GM12864 (cell line): Measurements from ENCODE around the gene CRTAP.
"Not testable (repeated sequence)": the region's sequence is repeated elsewhere in the genome, so short reads cannot be mapped to it uniquely, and the experiment has no call there.

Experiments
- DNase-seq: peaks from one replicate; pipeline ENCODE4 v3.0.0-alpha.2; 2011; ENCODE audit warnings: low read depth
- H3K4me3 ChIP-seq: 2 replicates; pipeline ENCODE4 v1.5.1; 2011; ENCODE audit warnings: mild to moderate bottlenecking, low read depth, low read length, control low read depth
- TF ChIP-seq, protein P1 (sequence below): IDR thresholded peaks from 2 replicates; pipeline ENCODE4 v1.5.1; 2011; ENCODE audit warnings: low read depth, mild to moderate bottlenecking, moderate library complexity, low read length, control low read depth, inconsistent platforms; ENCODE audit errors: missing control alignments

CRTAP gene

DNA sequence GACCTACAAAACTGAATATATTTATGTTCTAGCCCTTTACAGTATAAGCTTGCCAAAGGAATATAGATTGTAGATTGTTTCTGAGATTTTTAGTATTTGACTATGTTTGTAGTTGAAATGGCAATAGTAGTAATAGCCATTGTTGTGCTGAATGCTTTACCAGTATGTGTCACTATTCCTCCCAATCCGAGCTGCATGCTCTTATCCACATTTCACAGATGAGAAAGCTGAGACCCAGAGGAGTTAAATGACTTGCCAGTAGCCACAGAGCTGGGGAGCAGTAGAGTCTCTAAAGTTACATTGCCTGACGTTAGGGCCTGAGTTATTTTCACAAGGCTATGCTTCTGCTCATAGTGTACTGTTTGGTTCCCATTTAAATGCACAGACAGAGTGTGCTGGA is 13.6 kb upstream of the CRTAP start:
- no peak overlapping the region for H3K4me3 ChIP-seq
- no peak for DNase-seq
- TF ChIP-seq, protein P1, sequence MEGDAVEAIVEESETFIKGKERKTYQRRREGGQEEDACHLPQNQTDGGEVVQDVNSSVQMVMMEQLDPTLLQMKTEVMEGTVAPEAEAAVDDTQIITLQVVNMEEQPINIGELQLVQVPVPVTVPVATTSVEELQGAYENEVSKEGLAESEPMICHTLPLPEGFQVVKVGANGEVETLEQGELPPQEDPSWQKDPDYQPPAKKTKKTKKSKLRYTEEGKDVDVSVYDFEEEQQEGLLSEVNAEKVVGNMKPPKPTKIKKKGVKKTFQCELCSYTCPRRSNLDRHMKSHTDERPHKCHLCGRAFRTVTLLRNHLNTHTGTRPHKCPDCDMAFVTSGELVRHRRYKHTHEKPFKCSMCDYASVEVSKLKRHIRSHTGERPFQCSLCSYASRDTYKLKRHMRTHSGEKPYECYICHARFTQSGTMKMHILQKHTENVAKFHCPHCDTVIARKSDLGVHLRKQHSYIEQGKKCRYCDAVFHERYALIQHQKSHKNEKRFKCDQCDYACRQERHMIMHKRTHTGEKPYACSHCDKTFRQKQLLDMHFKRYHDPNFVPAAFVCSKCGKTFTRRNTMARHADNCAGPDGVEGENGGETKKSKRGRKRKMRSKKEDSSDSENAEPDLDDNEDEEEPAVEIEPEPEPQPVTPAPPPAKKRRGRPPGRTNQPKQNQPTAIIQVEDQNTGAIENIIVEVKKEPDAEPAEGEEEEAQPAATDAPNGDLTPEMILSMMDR = no peak

GRCh38 chr3:33103034-33103433 is 10.8 kb upstream of the CRTAP start:
- TF ChIP-seq, protein P1 = no peak
- H3K4me3 ChIP-seq = no peak overlapping the region
- no peak for DNase-seq

GRCh38 chr3:33103480-33103879 is 10.3 kb upstream of the CRTAP start:
- TF ChIP-seq, protein P1 = no peak
- H3K4me3 ChIP-seq = no peak overlapping the region
- no peak for DNase-seq

- DNase-seq = no peak
- H3K4me3 ChIP-seq = no peak overlapping the region
- TF ChIP-seq, protein P1 = no peak
Observed at GRCh38 chr3:33104803-33105202, 9.0 kb upstream of the CRTAP start.

DNA sequence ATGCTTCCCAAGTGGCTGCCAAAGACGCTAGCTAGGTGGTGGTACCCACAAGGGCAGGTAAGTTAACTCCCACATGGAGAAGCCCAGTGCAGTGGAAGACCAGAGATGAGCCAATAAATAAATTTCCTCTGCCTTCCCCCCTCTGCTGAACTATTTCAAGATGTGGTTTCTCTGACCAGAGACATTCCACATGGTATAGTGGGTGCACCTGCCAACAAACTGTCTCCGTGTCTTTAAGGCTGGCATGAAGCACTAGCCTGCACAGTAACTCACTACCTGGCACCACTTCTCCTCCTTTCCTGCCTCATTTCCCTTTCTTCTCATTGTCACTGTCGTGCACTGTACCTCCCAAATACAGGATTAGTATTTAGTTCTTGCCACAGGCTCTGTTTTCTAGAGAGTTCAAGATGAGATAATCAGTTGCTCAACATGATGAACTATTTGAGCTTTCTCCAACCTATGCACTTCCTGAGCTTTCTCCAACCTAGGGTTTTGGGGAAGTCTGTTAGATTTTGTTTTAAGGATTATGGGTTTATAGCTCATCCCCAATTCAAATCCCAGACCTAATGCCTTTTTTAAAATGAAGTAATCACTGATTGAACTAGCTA is 8.4 kb upstream of the CRTAP start:
- DNase-seq = no peak
- TF ChIP-seq, protein P1 = no peak
- H3K4me3 ChIP-seq = no peak overlapping the region

- H3K4me3 ChIP-seq, DNase-seq: not testable (repeated sequence)
Observed at GRCh38 chr3:33106854-33107253, 7.0 kb upstream of the CRTAP start.

- H3K4me3 ChIP-seq = no peak overlapping the region
- no peak for DNase-seq
- TF ChIP-seq, protein P1 = no peak
Observed at GRCh38 chr3:33111581-33111980, 2.2 kb upstream of the CRTAP start.
